Measurements from ENCODE around the gene SLC38A3. TPM values are rescaled to one million over a fixed set of nuclear protein-coding genes. Genes with fewer than 3 reads are reported as not detected.

Gene SLC38A3
- total and polyA plus RNA-seq, 2 donors (not counting 3 experiments of a cell fraction or from before 2014, with no cell fraction given) = 0.60 to 1.1 TPM

DNA sequence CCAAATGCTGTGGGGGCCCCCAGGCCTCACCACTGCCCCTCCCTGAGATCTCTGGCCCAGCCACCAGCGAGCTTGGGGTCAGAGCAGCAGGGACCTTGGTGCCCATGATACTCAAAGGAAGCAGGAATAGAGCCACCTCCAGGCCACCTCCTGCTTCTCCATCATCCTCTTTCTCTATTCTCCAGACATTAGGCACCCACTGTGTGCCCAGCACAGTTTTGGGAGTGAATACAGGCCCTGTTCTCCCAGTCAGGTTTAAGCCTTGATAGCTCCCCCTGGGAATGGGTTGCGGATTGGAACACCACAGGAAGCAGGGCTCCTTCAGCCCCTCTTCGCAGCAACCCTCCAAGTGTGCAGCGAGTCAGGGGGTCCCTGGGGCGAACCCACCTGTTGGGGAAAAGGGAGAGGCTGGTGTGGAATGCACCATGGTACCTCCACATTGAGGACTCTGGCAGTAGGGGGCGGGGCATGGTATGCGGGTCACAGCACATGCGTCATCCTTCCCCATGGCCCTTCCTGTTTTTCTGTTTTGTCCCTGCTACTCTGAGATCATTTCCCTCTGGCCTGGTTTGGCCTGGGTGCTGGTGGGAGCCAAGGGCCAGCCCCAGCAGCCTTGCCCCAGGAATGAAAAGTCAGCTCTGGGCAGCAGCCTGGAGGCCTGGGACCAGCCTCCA lies 49.6 kb downstream of the SLC38A3 start:
- ChIA-PET POLR2A (interaction anchor here (1.3 to 1.4 kb wide), 2 partner anchors 11 to 19 kb away, joined by 3 to 4 read pairs; partner anchors contain the start of gene GNAI2), CTCF (interaction anchor here (0.7 to 8.6 kb wide), 6 partner anchors 8 to 60 kb away, joined by 3 to 98 read pairs (median 10); partner anchors contain the start of gene GNAI2)
- no peaks in the 10 kb centered on the region for H3K9me3 ChIP-seq (replicated peaks; ENCODE audit: control insufficient read depth, insufficient read depth, low read length)
- H2AFZ ChIP-seq (ENCODE audit: low read depth, low read length) = no peak overlapping the region
- dilution Hi-C loops (cut with MboI; ENCODE audit: extremely low pct_ligation_motif_present, low sequenced_read_pairs) = no loop called here
- peaks cover 62% of the 10 kb centered on the region for H3K79me2 ChIP-seq (ENCODE audit: control insufficient read depth, insufficient read depth, low read length)
- H3K4me1 ChIP-seq (ENCODE audit: control insufficient read depth, extremely low read depth, insufficient read depth, low read length) = peaks cover 64% of the 10 kb centered on the region
- peak; percentile 91 for DNase-seq (ENCODE audit: low read depth, low spot score)
- H3K9ac ChIP-seq (replicated peaks; ENCODE audit: extremely low read depth, insufficient read depth, low read length) = peak overlapping the region; percentile 67
- TSS peak; percentile 98 for BruUV-seq (replicated peaks)
- H3K4me3 ChIP-seq (replicated peaks in 1 of 3; ENCODE audit: insufficient read depth in 1 of 3, low read depth in 1 of 3, low read length in 3 of 3) = no peak overlapping the region
- H3K27ac ChIP-seq (ENCODE audit: insufficient read depth, low read depth, low read length) = peak overlapping the region; percentile 98
- H3K4me2 ChIP-seq (ENCODE audit: insufficient read depth, low read length) = peak overlapping the region; percentile 17
- peak; percentile 82 for TF ChIP-seq MYC (IDR thresholded peaks at IDR 0.05; ENCODE audit: low read depth, low read length)
- TF ChIP-seq EZH2 (IDR thresholded peaks at IDR 0.05; ENCODE audit: borderline replicate concordance, low read depth, low read length, severe bottlenecking) = no peak
- no peak for TF ChIP-seq GATA2 (IDR thresholded peaks at IDR 0.05; ENCODE audit: insufficient read depth, insufficient read length, low read depth, low read length)
- peak; percentile 68 for TF ChIP-seq FOS (IDR thresholded peaks at IDR 0.05; ENCODE audit: borderline replicate concordance, insufficient read depth, low read length)
- peak; percentile 87 for TF ChIP-seq JUN (IDR thresholded peaks at IDR 0.05; ENCODE audit: borderline replicate concordance, insufficient read depth, insufficient read length, low read depth)
- TF ChIP-seq POLR2A (IDR thresholded peaks at IDR 0.05; ENCODE audit: low read depth, low read length) = peak; percentile 42
- peak; percentile 83 for TF ChIP-seq POLR2AphosphoS5 (IDR thresholded peaks at IDR 0.05; ENCODE audit: insufficient read depth, low read depth, low read length)
- TF ChIP-seq, protein P1, sequence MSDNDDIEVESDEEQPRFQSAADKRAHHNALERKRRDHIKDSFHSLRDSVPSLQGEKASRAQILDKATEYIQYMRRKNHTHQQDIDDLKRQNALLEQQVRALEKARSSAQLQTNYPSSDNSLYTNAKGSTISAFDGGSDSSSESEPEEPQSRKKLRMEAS (IDR thresholded peaks at IDR 0.05; ENCODE audit: insufficient read depth, insufficient read length) = peak; percentile 66
- TF ChIP-seq, protein P2, sequence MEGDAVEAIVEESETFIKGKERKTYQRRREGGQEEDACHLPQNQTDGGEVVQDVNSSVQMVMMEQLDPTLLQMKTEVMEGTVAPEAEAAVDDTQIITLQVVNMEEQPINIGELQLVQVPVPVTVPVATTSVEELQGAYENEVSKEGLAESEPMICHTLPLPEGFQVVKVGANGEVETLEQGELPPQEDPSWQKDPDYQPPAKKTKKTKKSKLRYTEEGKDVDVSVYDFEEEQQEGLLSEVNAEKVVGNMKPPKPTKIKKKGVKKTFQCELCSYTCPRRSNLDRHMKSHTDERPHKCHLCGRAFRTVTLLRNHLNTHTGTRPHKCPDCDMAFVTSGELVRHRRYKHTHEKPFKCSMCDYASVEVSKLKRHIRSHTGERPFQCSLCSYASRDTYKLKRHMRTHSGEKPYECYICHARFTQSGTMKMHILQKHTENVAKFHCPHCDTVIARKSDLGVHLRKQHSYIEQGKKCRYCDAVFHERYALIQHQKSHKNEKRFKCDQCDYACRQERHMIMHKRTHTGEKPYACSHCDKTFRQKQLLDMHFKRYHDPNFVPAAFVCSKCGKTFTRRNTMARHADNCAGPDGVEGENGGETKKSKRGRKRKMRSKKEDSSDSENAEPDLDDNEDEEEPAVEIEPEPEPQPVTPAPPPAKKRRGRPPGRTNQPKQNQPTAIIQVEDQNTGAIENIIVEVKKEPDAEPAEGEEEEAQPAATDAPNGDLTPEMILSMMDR (IDR thresholded peaks at IDR 0.05; ENCODE audit: extremely low read depth in 1 of 2, insufficient read depth in 1 of 2, low read depth in 1 of 2, low read length in 2 of 2) = no peak
- H3K27me3 ChIP-seq (ENCODE audit: control insufficient read depth in 2 of 2, insufficient read depth in 2 of 2, low read length in 2 of 2) = no peaks in the 10 kb centered on the region
- peak; percentile 97 for FAIRE-seq
- H3K36me3 ChIP-seq (ENCODE audit: control insufficient read depth in 2 of 2, extremely low read depth in 1 of 2, insufficient read depth in 2 of 2, low read length in 2 of 2) = peaks cover 16 to 65% of the 10 kb centered on the region in 2 experiments
- H3K9me1 ChIP-seq (replicated peaks; ENCODE audit: control insufficient read depth, extremely low read depth, insufficient read depth, low read length) = no peaks in the 10 kb centered on the region
- H4K20me1 ChIP-seq (replicated peaks; ENCODE audit: control insufficient read depth, extremely low read depth, insufficient read depth, low read length) = no peaks in the 10 kb centered on the region
- intact Hi-C loops (cut with micrococcal nuclease) = loop anchor here (1.0 to 2.0 kb wide), 4 partner anchors 8 to 38 kb away; partner anchors contain the start of gene IFRD2
